Stimulated activated CD4-positive, alpha-beta T cell treated with anti-CD3 and anti-CD28 coated beads, Interleukin-15, amount 100 ng/mL, for 48 hours (primary cell): ENCODE results near the gene HPS1.
A peak's percentile ranks its signal among the peaks of the same experiment; 100 is the strongest.

Experiments used
- DNase-seq, 2 donors: peaks; one replicate each; pipeline ENCODE4 v3.0.0-alpha.2; 2020; ENCODE audit warnings: low read depth in 2 of 2

Gene HPS1

GRCh38 chr10:98432330-98432729 is 14.4 kb downstream of the HPS1 start:
- DNase-seq = no peak

GRCh38 chr10:98431016-98431415 is 15.7 kb downstream of the HPS1 start:
- no peak for DNase-seq

DNA sequence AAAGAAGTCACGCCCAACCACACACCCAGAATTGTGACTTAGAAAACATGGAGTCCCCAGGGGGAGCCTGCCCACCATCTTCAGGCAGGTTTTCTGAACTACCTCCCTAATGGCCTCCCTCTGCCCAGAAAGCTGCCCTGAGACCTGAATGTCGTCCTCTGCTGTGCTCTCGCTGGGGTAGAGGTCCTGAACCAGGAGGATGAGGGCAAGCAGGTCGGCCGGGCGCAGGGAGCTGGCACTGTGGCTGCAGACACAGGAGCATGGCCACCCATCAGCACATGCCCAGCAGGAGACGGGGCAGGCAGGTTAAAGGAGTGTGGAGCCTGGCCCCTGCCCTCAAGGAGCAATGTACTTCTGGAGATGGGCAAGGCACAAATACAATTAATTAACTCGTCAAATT is 16.3 kb downstream of the HPS1 start:
- no peak for DNase-seq

- no peak for DNase-seq
These were observed 17.2 kb downstream of the HPS1 start for GRCh38 chr10:98429320-98430072.

GRCh38 chr10:98427011-98427515 is 19.7 kb downstream of the HPS1 start:
- DNase-seq = no peak

GRCh38 chr10:98425511-98426352 is 21.0 kb downstream of the HPS1 start:
- DNase-seq = peak in 1 of 2 donors; percentile 31

DNA sequence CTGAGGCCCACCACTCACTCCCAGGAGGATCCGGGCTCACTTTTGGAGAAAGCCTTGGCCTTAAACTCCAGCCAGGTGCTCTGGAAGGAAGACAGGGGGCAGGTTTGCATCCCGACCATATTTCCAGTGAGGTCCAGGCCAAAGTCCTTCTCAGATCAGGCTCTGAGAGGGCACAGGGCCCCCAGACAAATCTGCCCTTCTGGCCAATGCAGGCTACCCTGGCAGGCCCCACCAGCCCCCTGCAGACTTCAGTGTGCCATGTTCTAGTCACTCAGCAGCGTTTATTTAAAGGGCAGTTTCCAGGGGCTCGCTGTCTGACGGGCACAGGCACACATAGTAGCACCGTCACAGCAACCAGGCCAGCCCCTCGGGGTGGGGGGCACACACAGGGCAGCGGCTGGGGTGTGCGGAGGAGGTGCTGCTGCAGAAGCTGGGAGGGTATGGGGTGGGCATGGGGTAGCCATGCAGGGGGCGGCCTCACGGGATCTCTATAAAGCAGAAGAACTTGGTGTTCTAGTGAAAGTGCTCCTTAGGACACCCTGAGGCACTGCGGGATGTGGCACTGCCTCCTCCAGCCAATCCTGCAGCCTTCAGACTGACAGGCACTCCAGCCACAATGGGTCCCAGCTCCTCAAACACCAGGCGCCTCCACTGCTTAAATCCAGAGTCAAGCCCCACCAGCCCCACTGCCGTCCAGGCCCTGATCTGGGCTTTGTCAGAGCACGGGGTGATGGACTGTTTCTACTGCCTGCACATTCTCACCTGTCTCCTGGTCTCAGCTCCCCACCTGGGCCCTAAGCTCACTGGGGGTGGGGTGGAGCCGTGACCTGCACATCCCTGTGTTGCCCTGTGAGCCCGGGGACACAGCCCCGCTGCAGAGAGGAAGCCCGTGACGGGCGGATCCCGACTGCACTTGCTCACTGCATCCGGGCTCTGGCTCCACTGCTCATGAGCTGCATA is 22.2 kb downstream of the HPS1 start:
- no peak for DNase-seq

DNA sequence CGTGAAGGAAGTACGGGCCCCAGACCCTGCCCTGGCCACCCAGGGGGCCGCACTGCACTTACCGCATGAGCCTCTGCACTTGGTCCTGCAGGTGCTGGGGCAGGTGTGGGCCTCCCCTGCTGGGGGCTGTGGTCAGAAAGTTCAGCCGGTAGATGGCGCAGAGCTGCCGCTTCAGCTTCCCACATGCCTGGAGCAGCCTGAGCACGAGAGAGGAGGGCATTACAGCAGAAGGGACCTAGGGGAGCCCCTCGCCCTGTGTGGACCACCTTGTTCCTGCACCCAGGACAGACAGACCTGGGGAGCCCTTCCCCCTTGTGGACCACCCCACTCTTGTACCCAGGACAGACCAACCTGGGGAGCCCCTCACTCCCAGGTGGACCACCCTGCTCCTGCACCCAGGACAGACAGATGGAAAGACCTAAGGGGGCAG is 23.0 kb downstream of the HPS1 start:
- no peak for DNase-seq

DNA sequence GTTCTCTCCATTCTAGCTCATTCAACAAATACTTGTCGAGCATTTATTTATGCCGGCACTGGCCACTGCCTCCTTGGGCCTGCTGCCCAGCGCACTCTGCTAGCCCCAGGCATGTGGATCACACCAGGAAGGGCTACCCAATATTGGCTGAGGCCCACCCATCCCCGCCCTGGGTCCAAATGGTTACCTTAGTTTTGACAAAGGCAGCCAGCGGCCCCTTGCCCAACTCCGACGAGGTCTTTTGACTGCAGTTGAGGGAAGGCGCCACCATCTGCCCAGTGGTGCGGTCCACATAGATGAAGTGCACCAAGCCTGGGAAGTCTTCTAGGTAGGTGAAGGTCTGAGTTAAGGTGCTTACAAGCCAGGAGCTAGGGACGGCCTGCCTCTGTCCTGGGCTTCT is 24.6 kb downstream of the HPS1 start:
- DNase-seq = no peak

DNA sequence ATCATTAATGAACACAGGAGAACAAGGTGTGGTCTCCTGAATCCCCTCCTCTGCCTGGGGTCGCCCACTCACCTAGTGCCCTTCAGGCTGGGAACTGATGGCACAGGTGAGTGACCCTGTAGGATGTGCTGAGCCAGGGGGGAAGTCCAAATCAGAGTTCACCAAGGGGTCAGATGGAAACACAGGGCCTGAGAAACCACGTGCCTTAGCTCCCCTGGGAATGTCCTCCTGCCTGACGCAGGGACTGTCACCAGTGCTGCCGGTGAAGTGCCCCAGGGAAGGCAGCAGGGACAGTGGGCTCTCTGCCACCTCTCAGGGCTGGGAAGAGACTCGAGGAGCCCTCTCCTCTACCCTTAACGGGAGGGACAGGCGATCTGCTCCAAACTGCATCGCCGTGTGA is 25.9 kb downstream of the HPS1 start:
- DNase-seq = no peak

- DNase-seq = no peak
These were observed 27.1 kb downstream of the HPS1 start for GRCh38 chr10:98419469-98420261.

GRCh38 chr10:98418665-98419468 is 27.9 kb downstream of the HPS1 start:
- DNase-seq = no peak

DNA sequence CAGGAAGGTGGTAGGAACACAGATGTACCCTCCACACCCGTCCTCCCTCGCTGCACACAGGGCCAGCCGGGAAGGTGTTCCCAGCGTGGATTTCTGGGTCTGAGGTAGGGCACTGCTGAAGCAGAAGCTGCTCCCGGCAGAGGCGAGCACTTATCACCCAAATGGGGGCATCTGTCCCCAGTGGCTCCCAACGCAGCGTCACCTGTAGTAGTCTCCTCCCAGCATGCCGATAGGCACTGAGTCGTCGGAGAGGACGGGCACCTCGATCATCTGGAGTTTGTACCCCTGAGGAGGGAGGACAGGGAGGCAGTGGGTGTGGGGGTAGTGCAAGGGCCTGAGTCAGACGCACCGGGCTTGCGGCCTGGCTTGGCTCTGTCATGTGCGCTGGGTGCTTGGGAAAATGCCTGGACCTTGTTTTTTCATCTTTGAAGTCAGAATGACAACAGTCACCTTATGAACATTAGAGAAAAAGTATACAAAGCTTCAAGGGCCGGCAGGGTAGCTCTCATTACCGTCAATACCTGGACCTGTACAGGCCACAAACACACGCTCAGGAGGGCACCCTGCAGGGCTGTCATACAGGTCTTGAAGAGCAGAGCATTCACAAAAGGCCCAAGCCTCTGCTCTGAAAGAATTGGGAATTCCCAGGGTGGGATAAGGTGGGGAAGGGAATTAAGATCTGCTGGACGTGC is 28.6 kb downstream of the HPS1 start:
- no peak for DNase-seq

DNA sequence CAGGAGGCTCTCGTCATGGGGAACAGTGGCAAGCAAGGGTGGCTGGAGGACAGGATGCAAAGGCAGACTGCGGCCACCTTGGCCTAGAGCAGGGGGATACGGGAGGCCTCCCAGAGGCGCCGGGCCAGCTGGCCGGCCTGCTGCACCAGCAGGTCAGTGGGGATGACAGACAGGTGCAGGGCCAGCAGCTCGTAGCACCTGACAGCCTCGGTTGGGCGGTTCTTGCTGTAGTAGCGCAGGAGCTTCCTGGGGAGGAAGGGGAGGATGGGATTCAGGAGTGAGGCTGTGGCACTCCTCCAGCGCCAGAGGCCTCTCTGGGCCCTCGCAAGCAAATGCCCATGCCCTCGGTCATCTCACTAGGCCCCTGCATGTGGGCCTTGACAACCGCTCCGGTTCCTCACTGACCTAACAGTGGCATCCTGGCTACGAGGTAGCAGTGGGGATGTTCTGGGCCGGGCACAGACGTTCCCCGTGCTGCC is 29.2 kb downstream of the HPS1 start:
- no peak for DNase-seq

GRCh38 chr10:98416606-98417388 is 29.9 kb downstream of the HPS1 start:
- DNase-seq = no peak

DNA sequence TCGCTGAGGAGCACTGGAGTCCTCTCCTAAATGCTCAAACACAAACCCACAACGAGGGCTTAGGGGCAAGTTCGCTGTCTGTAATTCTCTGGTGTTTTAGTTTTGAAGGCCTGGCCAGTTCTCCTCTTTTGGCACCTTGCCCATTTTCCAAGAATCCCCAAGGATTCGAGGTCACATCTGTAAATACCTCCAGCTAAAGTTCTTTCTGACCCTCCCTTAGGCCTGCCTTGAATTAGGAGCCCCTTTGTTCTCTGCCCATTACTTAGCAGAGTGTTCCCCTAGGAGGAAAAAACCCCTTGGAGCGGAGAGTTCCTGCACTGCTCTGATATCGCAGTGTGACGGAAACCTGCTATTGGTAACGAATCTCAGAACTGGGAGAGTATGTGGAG is 31.0 kb downstream of the HPS1 start:
- no peak for DNase-seq

GRCh38 chr10:98414932-98415730 is 31.6 kb downstream of the HPS1 start, which contains the start of gene PYROXD2:
Gene PYROXD2, minus strand, starts transcription at chr10:98415182. Its CDS starts 47 bp downstream, at chr10:98415135.
- DNase-seq = peak in 1 of 2 donors; percentile 9

- DNase-seq = no peak
These were observed 32.2 kb downstream of the HPS1 start for GRCh38 chr10:98414578-98414931.
